Gastroesophageal sphincter (tissue), 3 donors: ENCODE data around the gene IL2RA.

Experiments used
- CTCF ChIP-seq, 4 experiments: fragments of 200-600 bp in 2 of 4; fragments of 450-650 bp in 2 of 4; sonication (generic) in 1 of 4; IDR thresholded peaks; one replicate each; pipeline ENCODE4 v1.5.1; 2017 to 2019; ENCODE audit warnings: antibody characterized with exemption in 4 of 4, mild to moderate bottlenecking in 2 of 4, moderate library complexity in 2 of 4
- POLR2A ChIP-seq, 2 donors: fragments of 450-650 bp; IDR thresholded peaks; one replicate each; pipeline ENCODE4 v1.6.1; 2017; ENCODE audit warnings: antibody characterized with exemption in 2 of 2, mild to moderate bottlenecking in 2 of 2, moderate library complexity in 1 of 2
- POLR2AphosphoS5 ChIP-seq: sonication (generic); formaldehyde crosslinking; IDR thresholded peaks from one replicate; pipeline ENCODE4 v1.6.1; 2017; ENCODE audit warnings: antibody characterized with exemption

- TF ChIP-seq CTCF (IDR thresholded peaks at IDR 0.05) = no peak
- peak; percentile 32 for TF ChIP-seq POLR2AphosphoS5
- no peak for TF ChIP-seq POLR2A (IDR thresholded peaks at IDR 0.05)
Measured at GRCh38 chr10:6018422-6018821, 43.7 kb downstream of the IL2RA start.
